ENCODE data around the gene HEG1. TPM values are rescaled to one million over a fixed set of nuclear protein-coding genes. Genes with fewer than 3 reads are reported as not detected.

HEG1 gene
- total and polyA plus RNA-seq, 2 experiments from 2014 or later = 1.8 to 8.8 TPM

- H4K20me1 ChIP-seq (replicated peaks; ENCODE audit: insufficient read depth) = no peaks in the 10 kb centered on the region
- Mint-ChIP-seq H3K9me3 (no peaks in the 10 kb centered on the region), H3K36me3 (ENCODE audit: low read depth) (peaks cover 12% of the 10 kb centered on the region), H3K4me3 (no peak overlapping the region), H3K27ac (no peak overlapping the region), H3K4me1 (peaks cover 4% of the 10 kb centered on the region; the same call in 2 of the 3 replicates), H3K27me3 (ENCODE audit: insufficient read depth, low read depth, poor library complexity) (no peaks in the 10 kb centered on the region)
- no peaks in the 10 kb centered on the region for H3K79me2 ChIP-seq (replicated peaks; ENCODE audit: insufficient read depth)
- no peaks in the 10 kb centered on the region for H3K4me1 ChIP-seq (ENCODE audit: insufficient read depth)
- TF ChIP-seq CREB1 (CRISPR knock-in tag; IDR thresholded peaks at IDR 0.05; ENCODE audit: low read depth) (no peak), EZH2phosphoT487 (IDR thresholded peaks at IDR 0.05; ENCODE audit: unreplicated experiment) (no peak)
- TF ChIP-seq, protein P1, sequence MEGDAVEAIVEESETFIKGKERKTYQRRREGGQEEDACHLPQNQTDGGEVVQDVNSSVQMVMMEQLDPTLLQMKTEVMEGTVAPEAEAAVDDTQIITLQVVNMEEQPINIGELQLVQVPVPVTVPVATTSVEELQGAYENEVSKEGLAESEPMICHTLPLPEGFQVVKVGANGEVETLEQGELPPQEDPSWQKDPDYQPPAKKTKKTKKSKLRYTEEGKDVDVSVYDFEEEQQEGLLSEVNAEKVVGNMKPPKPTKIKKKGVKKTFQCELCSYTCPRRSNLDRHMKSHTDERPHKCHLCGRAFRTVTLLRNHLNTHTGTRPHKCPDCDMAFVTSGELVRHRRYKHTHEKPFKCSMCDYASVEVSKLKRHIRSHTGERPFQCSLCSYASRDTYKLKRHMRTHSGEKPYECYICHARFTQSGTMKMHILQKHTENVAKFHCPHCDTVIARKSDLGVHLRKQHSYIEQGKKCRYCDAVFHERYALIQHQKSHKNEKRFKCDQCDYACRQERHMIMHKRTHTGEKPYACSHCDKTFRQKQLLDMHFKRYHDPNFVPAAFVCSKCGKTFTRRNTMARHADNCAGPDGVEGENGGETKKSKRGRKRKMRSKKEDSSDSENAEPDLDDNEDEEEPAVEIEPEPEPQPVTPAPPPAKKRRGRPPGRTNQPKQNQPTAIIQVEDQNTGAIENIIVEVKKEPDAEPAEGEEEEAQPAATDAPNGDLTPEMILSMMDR (conservative IDR thresholded peaks at IDR 0.05; ENCODE audit: low read depth in 2 of 2) = no peak
- TF ChIP-seq, protein P2, sequence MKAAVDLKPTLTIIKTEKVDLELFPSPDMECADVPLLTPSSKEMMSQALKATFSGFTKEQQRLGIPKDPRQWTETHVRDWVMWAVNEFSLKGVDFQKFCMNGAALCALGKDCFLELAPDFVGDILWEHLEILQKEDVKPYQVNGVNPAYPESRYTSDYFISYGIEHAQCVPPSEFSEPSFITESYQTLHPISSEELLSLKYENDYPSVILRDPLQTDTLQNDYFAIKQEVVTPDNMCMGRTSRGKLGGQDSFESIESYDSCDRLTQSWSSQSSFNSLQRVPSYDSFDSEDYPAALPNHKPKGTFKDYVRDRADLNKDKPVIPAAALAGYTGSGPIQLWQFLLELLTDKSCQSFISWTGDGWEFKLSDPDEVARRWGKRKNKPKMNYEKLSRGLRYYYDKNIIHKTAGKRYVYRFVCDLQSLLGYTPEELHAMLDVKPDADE (IDR thresholded peaks at IDR 0.05) = no peak
- TF ChIP-seq, protein P3, sequence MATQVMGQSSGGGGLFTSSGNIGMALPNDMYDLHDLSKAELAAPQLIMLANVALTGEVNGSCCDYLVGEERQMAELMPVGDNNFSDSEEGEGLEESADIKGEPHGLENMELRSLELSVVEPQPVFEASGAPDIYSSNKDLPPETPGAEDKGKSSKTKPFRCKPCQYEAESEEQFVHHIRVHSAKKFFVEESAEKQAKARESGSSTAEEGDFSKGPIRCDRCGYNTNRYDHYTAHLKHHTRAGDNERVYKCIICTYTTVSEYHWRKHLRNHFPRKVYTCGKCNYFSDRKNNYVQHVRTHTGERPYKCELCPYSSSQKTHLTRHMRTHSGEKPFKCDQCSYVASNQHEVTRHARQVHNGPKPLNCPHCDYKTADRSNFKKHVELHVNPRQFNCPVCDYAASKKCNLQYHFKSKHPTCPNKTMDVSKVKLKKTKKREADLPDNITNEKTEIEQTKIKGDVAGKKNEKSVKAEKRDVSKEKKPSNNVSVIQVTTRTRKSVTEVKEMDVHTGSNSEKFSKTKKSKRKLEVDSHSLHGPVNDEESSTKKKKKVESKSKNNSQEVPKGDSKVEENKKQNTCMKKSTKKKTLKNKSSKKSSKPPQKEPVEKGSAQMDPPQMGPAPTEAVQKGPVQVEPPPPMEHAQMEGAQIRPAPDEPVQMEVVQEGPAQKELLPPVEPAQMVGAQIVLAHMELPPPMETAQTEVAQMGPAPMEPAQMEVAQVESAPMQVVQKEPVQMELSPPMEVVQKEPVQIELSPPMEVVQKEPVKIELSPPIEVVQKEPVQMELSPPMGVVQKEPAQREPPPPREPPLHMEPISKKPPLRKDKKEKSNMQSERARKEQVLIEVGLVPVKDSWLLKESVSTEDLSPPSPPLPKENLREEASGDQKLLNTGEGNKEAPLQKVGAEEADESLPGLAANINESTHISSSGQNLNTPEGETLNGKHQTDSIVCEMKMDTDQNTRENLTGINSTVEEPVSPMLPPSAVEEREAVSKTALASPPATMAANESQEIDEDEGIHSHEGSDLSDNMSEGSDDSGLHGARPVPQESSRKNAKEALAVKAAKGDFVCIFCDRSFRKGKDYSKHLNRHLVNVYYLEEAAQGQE (IDR thresholded peaks at IDR 0.05; ENCODE audit: unreplicated experiment) = no peak
- H3K4me3 ChIP-seq = no peak overlapping the region
- no peaks in the 10 kb centered on the region for H3F3A ChIP-seq (replicated peaks; ENCODE audit: low read depth)
- H3K9me2 ChIP-seq (ENCODE audit: insufficient read depth) = no peaks in the 10 kb centered on the region; the same call in 1 of the 2 replicates
- no peak overlapping the region for H3K27ac ChIP-seq (ENCODE audit: low read depth)
- DNase-seq (ENCODE audit: low spot score) = no peak
- no peak overlapping the region for H3K4me2 ChIP-seq
- ATAC-seq = no peak
- no peak overlapping the region for H2AFZ ChIP-seq
- H3K36me3 ChIP-seq (ENCODE audit: insufficient read depth) = no peaks in the 10 kb centered on the region
- no peaks in the 10 kb centered on the region for H3K27me3 ChIP-seq (ENCODE audit: insufficient read depth)
These were observed 36.5 kb downstream of the HEG1 start for GRCh38 chr3:125019271-125019670.

GRCh38 chr3:125017406-125017805, 38.4 kb downstream of the HEG1 start:
- Mint-ChIP-seq H3K9me3 (no peaks in the 10 kb centered on the region), H3K36me3 (ENCODE audit: low read depth) (peaks cover 18% of the 10 kb centered on the region), H3K27ac (no peak overlapping the region), H3K4me1 (no peaks in the 10 kb centered on the region), H3K4me3 (no peak overlapping the region), H3K27me3 (ENCODE audit: insufficient read depth, low read depth, poor library complexity) (no peaks in the 10 kb centered on the region)
- H3K4me3 ChIP-seq = no peak overlapping the region
- no peaks in the 10 kb centered on the region for H3K4me1 ChIP-seq (ENCODE audit: insufficient read depth)
- H3K4me2 ChIP-seq = no peak overlapping the region
- DNase-seq (ENCODE audit: low spot score) (no peak), ATAC-seq (no peak)
- no peaks in the 10 kb centered on the region for H4K20me1 ChIP-seq (replicated peaks; ENCODE audit: insufficient read depth)
- H3K9me2 ChIP-seq (ENCODE audit: insufficient read depth) = no peaks in the 10 kb centered on the region; the same call in 1 of the 2 replicates
- H2AFZ ChIP-seq = no peak overlapping the region
- H3K27me3 ChIP-seq (ENCODE audit: insufficient read depth) = no peaks in the 10 kb centered on the region
- H3K79me2 ChIP-seq (replicated peaks; ENCODE audit: insufficient read depth) = no peaks in the 10 kb centered on the region
- H3F3A ChIP-seq (replicated peaks; ENCODE audit: low read depth) = no peaks in the 10 kb centered on the region
- H3K36me3 ChIP-seq (ENCODE audit: insufficient read depth) = no peaks in the 10 kb centered on the region
- no peak overlapping the region for H3K27ac ChIP-seq (ENCODE audit: low read depth)
- TF ChIP-seq, protein P1 (conservative IDR thresholded peaks at IDR 0.05; ENCODE audit: low read depth in 2 of 2) = no peak
- TF ChIP-seq, protein P4, sequence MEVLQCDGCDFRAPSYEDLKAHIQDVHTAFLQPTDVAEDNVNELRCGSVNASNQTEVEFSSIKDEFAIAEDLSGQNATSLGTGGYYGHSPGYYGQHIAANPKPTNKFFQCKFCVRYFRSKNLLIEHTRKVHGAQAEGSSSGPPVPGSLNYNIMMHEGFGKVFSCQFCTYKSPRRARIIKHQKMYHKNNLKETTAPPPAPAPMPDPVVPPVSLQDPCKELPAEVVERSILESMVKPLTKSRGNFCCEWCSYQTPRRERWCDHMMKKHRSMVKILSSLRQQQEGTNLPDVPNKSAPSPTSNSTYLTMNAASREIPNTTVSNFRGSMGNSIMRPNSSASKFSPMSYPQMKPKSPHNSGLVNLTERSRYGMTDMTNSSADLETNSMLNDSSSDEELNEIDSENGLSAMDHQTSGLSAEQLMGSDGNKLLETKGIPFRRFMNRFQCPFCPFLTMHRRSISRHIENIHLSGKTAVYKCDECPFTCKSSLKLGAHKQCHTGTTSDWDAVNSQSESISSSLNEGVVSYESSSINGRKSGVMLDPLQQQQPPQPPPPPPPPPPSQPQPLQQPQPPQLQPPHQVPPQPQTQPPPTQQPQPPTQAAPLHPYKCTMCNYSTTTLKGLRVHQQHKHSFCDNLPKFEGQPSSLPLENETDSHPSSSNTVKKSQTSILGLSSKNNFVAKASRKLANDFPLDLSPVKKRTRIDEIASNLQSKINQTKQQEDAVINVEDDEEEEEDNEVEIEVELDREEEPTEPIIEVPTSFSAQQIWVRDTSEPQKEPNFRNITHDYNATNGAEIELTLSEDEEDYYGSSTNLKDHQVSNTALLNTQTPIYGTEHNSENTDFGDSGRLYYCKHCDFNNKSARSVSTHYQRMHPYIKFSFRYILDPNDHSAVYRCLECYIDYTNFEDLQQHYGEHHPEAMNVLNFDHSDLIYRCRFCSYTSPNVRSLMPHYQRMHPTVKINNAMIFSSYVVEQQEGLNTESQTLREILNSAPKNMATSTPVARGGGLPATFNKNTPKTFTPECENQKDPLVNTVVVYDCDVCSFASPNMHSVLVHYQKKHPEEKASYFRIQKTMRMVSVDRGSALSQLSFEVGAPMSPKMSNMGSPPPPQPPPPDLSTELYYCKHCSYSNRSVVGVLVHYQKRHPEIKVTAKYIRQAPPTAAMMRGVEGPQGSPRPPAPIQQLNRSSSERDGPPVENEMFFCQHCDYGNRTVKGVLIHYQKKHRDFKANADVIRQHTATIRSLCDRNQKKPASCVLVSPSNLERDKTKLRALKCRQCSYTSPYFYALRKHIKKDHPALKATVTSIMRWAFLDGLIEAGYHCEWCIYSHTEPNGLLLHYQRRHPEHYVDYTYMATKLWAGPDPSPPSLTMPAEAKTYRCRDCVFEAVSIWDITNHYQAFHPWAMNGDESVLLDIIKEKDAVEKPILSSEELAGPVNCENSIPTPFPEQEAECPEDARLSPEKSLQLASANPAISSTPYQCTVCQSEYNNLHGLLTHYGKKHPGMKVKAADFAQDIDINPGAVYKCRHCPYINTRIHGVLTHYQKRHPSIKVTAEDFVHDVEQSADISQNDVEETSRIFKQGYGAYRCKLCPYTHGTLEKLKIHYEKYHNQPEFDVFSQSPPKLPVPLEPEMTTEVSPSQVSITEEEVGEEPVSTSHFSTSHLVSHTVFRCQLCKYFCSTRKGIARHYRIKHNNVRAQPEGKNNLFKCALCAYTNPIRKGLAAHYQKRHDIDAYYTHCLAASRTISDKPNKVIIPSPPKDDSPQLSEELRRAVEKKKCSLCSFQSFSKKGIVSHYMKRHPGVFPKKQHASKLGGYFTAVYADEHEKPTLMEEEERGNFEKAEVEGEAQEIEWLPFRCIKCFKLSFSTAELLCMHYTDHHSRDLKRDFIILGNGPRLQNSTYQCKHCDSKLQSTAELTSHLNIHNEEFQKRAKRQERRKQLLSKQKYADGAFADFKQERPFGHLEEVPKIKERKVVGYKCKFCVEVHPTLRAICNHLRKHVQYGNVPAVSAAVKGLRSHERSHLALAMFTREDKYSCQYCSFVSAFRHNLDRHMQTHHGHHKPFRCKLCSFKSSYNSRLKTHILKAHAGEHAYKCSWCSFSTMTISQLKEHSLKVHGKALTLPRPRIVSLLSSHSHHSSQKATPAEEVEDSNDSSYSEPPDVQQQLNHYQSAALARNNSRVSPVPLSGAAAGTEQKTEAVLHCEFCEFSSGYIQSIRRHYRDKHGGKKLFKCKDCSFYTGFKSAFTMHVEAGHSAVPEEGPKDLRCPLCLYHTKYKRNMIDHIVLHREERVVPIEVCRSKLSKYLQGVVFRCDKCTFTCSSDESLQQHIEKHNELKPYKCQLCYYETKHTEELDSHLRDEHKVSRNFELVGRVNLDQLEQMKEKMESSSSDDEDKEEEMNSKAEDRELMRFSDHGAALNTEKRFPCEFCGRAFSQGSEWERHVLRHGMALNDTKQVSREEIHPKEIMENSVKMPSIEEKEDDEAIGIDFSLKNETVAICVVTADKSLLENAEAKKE (CRISPR knock-in tag; IDR thresholded peaks at IDR 0.05) = no peak
